SK-N-SH (cell line): ENCODE data around the gene ZDHHC11. TPM values are rescaled to one million over a fixed set of nuclear protein-coding genes. Genes with fewer than 3 reads are reported as not detected.

Source experiments
- CTCF ChIA-PET: fragments of 300-600, 350-600 bp; formaldehyde crosslinking; extraction: SDS; loops from one replicate; lab custom pipeline; 2021; lab: Yijun Ruan, JAX
- POLR2A ChIA-PET: fragments of 350-600 bp; sonication (Branson Sonifier 250); formaldehyde crosslinking; extraction: SDS; loops from one replicate; lab custom pipeline; 2020; ENCODE audit warnings: antibody characterized with exemption, inconsistent platforms; lab: Yijun Ruan, JAX
- DNase-seq: peaks from one replicate; pipeline ENCODE4 v3.0.0; 2012
- H2AFZ ChIP-seq: fragments of 200-600 bp; sonication (generic); 2 replicates; pipeline ENCODE4 v1.8.1; 2016; ENCODE audit warnings: antibody characterized with exemption, mild to moderate bottlenecking, low read depth
- H3F3A ChIP-seq: fragments of 200-600 bp; sonication (generic); replicated peaks from 2 replicates; pipeline ENCODE3; 2016; ENCODE audit warnings: antibody characterized with exemption, mild to moderate bottlenecking; ENCODE audit not compliant: insufficient read depth
- H3K27ac ChIP-seq, 2 experiments: fragments of 200-500 bp in 1 of 2; fragments of 200-600 bp in 1 of 2; sonication (Bioruptor generic) in 1 of 2; sonication (generic), shearing (Covaris generic) in 1 of 2; 2 replicates each; pipeline versions ENCODE4 v1.5.1 to v1.6.1; 2014 to 2016; ENCODE audit warnings: low read depth in 2 of 2, inconsistent platforms in 1 of 2, low read length in 1 of 2, mild to moderate bottlenecking in 1 of 2, mixed read lengths in 1 of 2
- H3K27me3 ChIP-seq: fragments of 200-600 bp; sonication (generic), shearing (Covaris generic); 2 replicates; pipeline ENCODE4 v1.6.1; 2016; ENCODE audit warnings: mixed run types; ENCODE audit not compliant: insufficient read depth
- H3K36me3 ChIP-seq, 2 experiments: fragments of 200-500 bp in 1 of 2; fragments of 200-600 bp in 1 of 2; sonication (Bioruptor generic) in 1 of 2; sonication (generic) in 1 of 2; replicated peaks in 1 of 2; 2 replicates each; pipeline versions ENCODE3 to v1.5.1; 2014 to 2016; ENCODE audit warnings: low read length in 1 of 2, mild to moderate bottlenecking in 1 of 2; ENCODE audit not compliant: insufficient read depth in 2 of 2, control insufficient read depth in 1 of 2
- H3K4me1 ChIP-seq, 2 experiments: fragments of 200-500 bp in 1 of 2; fragments of 200-600 bp in 1 of 2; sonication (Bioruptor generic) in 1 of 2; sonication (generic), shearing (Covaris generic) in 1 of 2; 2 replicates each; pipeline versions ENCODE4 v1.5.1 to v1.6.1; 2014 to 2016; ENCODE audit warnings: low read depth in 1 of 2, low read length in 1 of 2, mixed run types in 1 of 2; ENCODE audit not compliant: insufficient read depth in 2 of 2, control insufficient read depth in 1 of 2
- H3K4me2 ChIP-seq: fragments of 200-600 bp; sonication (generic), shearing (Covaris generic); 2 replicates; pipeline ENCODE4 v1.6.1; 2017; ENCODE audit warnings: mixed run types
- H3K4me3 ChIP-seq, 2 experiments: fragments of 200-500 bp in 1 of 2; fragments of 200-600 bp in 1 of 2; sonication (Bioruptor generic) in 1 of 2; sonication (generic), shearing (Covaris generic) in 1 of 2; 2 replicates each; pipeline versions ENCODE4 v1.5.1 to v1.8.1; 2014 to 2016; ENCODE audit warnings: low read depth in 2 of 2, inconsistent platforms in 1 of 2, low read length in 1 of 2, mild to moderate bottlenecking in 1 of 2, mixed read lengths in 1 of 2, moderate library complexity in 1 of 2
- H3K79me2 ChIP-seq: fragments of 200-600 bp; sonication (generic); 2 replicates; pipeline ENCODE4 v1.8.1; 2017; ENCODE audit warnings: mild to moderate bottlenecking; ENCODE audit not compliant: insufficient read depth
- H3K9ac ChIP-seq: fragments of 200-600 bp; sonication (generic); 2 replicates; pipeline ENCODE4 v1.6.1; 2017; ENCODE audit warnings: mixed run types
- H3K9me2 ChIP-seq: fragments of 200-600 bp; sonication (generic); 2 replicates; pipeline ENCODE4 v1.6.1; 2017; ENCODE audit warnings: mixed run types
- H3K9me3 ChIP-seq: fragments of 200-600 bp; sonication (generic); 2 replicates; pipeline ENCODE4 v1.6.1; 2017; ENCODE audit warnings: mixed run types, mild to moderate bottlenecking, moderate library complexity
- H4K20me1 ChIP-seq: fragments of 200-600 bp; sonication (generic); 2 replicates; pipeline ENCODE4 v1.6.1; 2017; ENCODE audit warnings: mild to moderate bottlenecking, mixed run types; ENCODE audit not compliant: insufficient read depth
- CHD2 ChIP-seq: fragments of 150-350 bp; IDR thresholded peaks from 2 replicates; pipeline ENCODE4 v1.6.1; 2018; ENCODE audit warnings: low read length; ENCODE audit not compliant: partially characterized antibody
- ELF1 ChIP-seq: IDR thresholded peaks from 2 replicates; pipeline ENCODE4 v1.4.0; 2012
- EZH2phosphoT487 ChIP-seq: fragments of 200-600 bp; sonication (generic); IDR thresholded peaks from 2 replicates; pipeline ENCODE4 v1.6.1; 2017; ENCODE audit warnings: low read depth, mixed run types, mild to moderate bottlenecking, antibody characterized with exemption, moderate library complexity, borderline replicate concordance
- FOSL2 ChIP-seq: IDR thresholded peaks from 2 replicates; pipeline ENCODE4 v1.4.0; 2012; ENCODE audit warnings: low read depth, mild to moderate bottlenecking, moderate library complexity, borderline replicate concordance
- GABPA ChIP-seq: IDR thresholded peaks from 2 replicates; pipeline ENCODE4 v1.4.0; 2012; ENCODE audit warnings: low read depth, mild to moderate bottlenecking
- MEF2A ChIP-seq: IDR thresholded peaks from 2 replicates; pipeline ENCODE4 v1.4.0; 2012; ENCODE audit warnings: low read depth, borderline replicate concordance
- NFIC ChIP-seq: IDR thresholded peaks from 2 replicates; pipeline ENCODE4 v1.4.0; 2012; ENCODE audit warnings: borderline replicate concordance
- NRF1 ChIP-seq: IDR thresholded peaks from 2 replicates; pipeline ENCODE4 v1.6.1; 2012; ENCODE audit warnings: low read depth, mild to moderate bottlenecking, low read length
- POLR2AphosphoS5 ChIP-seq: IDR thresholded peaks from 2 replicates; pipeline ENCODE4 v1.6.1; 2012; ENCODE audit warnings: low read depth, low read length
- RCOR1 ChIP-seq: fragments of 150-350 bp; IDR thresholded peaks from 2 replicates; pipeline ENCODE4 v1.6.1; 2017; ENCODE audit warnings: antibody characterized with exemption, low read length
- RFX5 ChIP-seq: IDR thresholded peaks from 2 replicates; pipeline ENCODE4 v1.6.1; 2012; ENCODE audit warnings: mild to moderate bottlenecking, improper control_type of control experiment, low read length
- RXRA ChIP-seq: IDR thresholded peaks from 2 replicates; pipeline ENCODE4 v1.4.0; 2012; ENCODE audit warnings: low read depth, mild to moderate bottlenecking, borderline replicate concordance
- SIN3A ChIP-seq: IDR thresholded peaks from 2 replicates; pipeline ENCODE4 v1.6.1; 2012; ENCODE audit warnings: low read depth, mild to moderate bottlenecking, low read length, moderate library complexity, borderline replicate concordance
- TAF1 ChIP-seq: IDR thresholded peaks from 2 replicates; pipeline ENCODE4 v1.6.1; 2012; ENCODE audit warnings: low read depth, mild to moderate bottlenecking, low read length, moderate library complexity, borderline replicate concordance
- WGBS: methylation state at CpG from one replicate; pipeline ENCODE4 v1.1.6; 2017; ENCODE audit warnings: low lambda C conversion rate; 5-methylcytosine and 5-hydroxymethylcytosine counted together
- polyA plus RNA-seq, 3 experiments: library from polyadenylated mRNA; depleted of rRNA; stranded (reverse); fragments of >200 nt; gene quantifications; 2 replicates each; pipeline ENCODE4 v1.2.3, GENCODE V29; 2012
- TF ChIP-seq, protein P1 (sequence below): IDR thresholded peaks from 2 replicates; pipeline ENCODE4; 2012
- TF ChIP-seq, protein P2 (sequence below): IDR thresholded peaks from 2 replicates; pipeline ENCODE4 v1.4.0; 2012; ENCODE audit warnings: low read depth, borderline replicate concordance
- TF ChIP-seq, protein P3 (sequence below): IDR thresholded peaks from 2 replicates; pipeline ENCODE4 v1.4.0; 2012; ENCODE audit warnings: low read depth, borderline replicate concordance

Gene ZDHHC11
- polyA plus RNA-seq, 1 of the 3 experiments (the other 2 are of a cell fraction), result 0.76 TPM

DNA sequence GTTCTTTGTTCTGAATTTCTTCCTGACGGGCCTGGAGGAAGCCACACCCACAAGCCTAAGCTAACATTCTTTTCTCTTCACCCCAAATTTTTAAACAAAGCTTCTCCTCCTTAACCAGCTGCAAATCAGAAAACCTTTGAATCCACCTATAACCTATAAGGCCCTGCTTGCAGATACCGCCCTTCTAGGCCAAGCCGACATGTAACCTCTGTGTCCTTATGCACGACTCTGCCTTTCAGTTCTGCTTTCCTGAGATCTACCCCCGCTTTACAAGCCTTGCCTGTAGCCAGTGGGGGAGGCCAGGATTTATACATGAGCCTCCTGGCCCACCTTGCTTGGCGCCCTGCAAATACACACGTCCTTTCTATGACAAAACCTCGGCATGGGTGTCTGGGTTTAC lies 22.5 kb upstream of the ZDHHC11 start:
- H3K4me1 ChIP-seq, result no peaks in the 10 kb centered on the region
- H2AFZ ChIP-seq, result no peak overlapping the region
- H3K36me3 ChIP-seq, result peaks cover 35 to 89% of the 10 kb centered on the region in 2 experiments
- POLR2A ChIA-PET, result no interaction called here
- H3K27ac ChIP-seq, result no peak overlapping the region
- H3K79me2 ChIP-seq, result no peaks in the 10 kb centered on the region
- H3K27me3 ChIP-seq, result no peaks in the 10 kb centered on the region
- H3K4me3 ChIP-seq, result no peak overlapping the region
- no peak overlapping the region for H3K4me2 ChIP-seq
- H3K9me2 ChIP-seq, result no peaks in the 10 kb centered on the region
- H3K9ac ChIP-seq, result no peak overlapping the region
- DNase-seq, result no peak
- no peak for TF ChIP-seq TAF1
- TF ChIP-seq, protein P1, sequence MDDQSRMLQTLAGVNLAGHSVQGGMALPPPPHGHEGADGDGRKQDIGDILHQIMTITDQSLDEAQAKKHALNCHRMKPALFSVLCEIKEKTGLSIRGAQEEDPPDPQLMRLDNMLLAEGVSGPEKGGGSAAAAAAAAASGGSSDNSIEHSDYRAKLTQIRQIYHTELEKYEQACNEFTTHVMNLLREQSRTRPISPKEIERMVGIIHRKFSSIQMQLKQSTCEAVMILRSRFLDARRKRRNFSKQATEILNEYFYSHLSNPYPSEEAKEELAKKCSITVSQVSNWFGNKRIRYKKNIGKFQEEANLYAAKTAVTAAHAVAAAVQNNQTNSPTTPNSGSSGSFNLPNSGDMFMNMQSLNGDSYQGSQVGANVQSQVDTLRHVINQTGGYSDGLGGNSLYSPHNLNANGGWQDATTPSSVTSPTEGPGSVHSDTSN, result no peak
- no peak for TF ChIP-seq NRF1
- TF ChIP-seq, protein P2, sequence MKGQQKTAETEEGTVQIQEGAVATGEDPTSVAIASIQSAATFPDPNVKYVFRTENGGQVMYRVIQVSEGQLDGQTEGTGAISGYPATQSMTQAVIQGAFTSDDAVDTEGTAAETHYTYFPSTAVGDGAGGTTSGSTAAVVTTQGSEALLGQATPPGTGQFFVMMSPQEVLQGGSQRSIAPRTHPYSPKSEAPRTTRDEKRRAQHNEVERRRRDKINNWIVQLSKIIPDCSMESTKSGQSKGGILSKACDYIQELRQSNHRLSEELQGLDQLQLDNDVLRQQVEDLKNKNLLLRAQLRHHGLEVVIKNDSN, result no peak
- TF ChIP-seq GABPA, result no peak
- TF ChIP-seq, protein P3, sequence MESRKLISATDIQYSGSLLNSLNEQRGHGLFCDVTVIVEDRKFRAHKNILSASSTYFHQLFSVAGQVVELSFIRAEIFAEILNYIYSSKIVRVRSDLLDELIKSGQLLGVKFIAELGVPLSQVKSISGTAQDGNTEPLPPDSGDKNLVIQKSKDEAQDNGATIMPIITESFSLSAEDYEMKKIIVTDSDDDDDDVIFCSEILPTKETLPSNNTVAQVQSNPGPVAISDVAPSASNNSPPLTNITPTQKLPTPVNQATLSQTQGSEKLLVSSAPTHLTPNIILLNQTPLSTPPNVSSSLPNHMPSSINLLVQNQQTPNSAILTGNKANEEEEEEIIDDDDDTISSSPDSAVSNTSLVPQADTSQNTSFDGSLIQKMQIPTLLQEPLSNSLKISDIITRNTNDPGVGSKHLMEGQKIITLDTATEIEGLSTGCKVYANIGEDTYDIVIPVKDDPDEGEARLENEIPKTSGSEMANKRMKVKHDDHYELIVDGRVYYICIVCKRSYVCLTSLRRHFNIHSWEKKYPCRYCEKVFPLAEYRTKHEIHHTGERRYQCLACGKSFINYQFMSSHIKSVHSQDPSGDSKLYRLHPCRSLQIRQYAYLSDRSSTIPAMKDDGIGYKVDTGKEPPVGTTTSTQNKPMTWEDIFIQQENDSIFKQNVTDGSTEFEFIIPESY, result no peak
- TF ChIP-seq SIN3A, result no peak
- no peak for TF ChIP-seq RXRA
- TF ChIP-seq POLR2AphosphoS5, result no peak
- TF ChIP-seq RCOR1, result no peak
- TF ChIP-seq ELF1, result no peak
- TF ChIP-seq NFIC, result no peak
- TF ChIP-seq EZH2phosphoT487, result no peak
- no peak for TF ChIP-seq CHD2
- CTCF ChIA-PET, result no interaction called here
- 0 out of 2 replicates have a peak, but pooled peaks cover 7% of the 10 kb centered on the region for H4K20me1 ChIP-seq
- 92% methylated on average over 8 of the region's 8 CpGs for WGBS
- H3K9me3 ChIP-seq, result no peaks in the 10 kb centered on the region
- H3F3A ChIP-seq, result no peaks in the 10 kb centered on the region

DNA sequence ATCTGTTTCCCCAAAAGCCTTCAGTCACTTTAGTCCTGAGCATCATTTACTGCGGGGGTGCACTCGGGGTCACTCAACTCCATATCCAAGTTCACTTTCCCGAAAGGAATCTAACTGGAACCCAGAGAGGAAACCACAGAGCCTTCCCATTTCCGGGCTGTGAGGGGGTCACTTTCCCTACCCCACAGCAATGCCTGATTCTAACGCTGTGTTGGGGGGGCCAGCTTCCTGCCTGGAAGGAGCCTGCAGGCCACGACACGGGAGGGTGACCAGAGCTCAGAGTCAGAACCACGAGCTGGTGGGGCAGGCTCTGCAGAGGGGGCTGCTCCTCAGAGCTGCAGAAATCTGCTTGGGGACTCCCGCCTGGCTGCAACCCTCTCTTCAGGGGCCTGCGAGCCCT lies 21.5 kb upstream of the ZDHHC11 start:
- Histone ChIP-seq H3K9ac (no peak overlapping the region), H3K4me2 (no peak overlapping the region), H3K27me3 (no peaks in the 10 kb centered on the region), H3K36me3 (peaks cover 35 to 87% of the 10 kb centered on the region in 2 experiments), H3K27ac (no peak overlapping the region), H3K9me3 (no peaks in the 10 kb centered on the region), H2AFZ (no peak overlapping the region), H4K20me1 (0 out of 2 replicates have a peak, but pooled peaks cover 7% of the 10 kb centered on the region), H3K4me1 (no peaks in the 10 kb centered on the region), H3K9me2 (no peaks in the 10 kb centered on the region), H3K4me3 (no peak overlapping the region), H3K79me2 (no peaks in the 10 kb centered on the region), H3F3A (no peaks in the 10 kb centered on the region)
- WGBS, result 100% methylated on average over 7 of the region's 10 CpGs
- CTCF ChIA-PET, result no interaction called here
- DNase-seq, result no peak
- no peak for TF ChIP-seq FOSL2
- TF ChIP-seq RFX5, result no peak
- no peak for TF ChIP-seq MEF2A
- POLR2A ChIA-PET, result no interaction called here
